Endodermal cell (in vitro differentiated cells): ENCODE measurements around the gene SPTB. TPM values are rescaled to one million over a fixed set of nuclear protein-coding genes. Genes with fewer than 3 reads are reported as not detected.
A peak's percentile ranks its signal among the peaks of the same experiment; 100 is the strongest.

ENCODE experiments used
- DNase-seq: peaks from one replicate; pipeline ENCODE4 v3.0.0-alpha.2; 2017
- H3K27ac ChIP-seq: 2 replicates; pipeline ENCODE4 v1.5.1; 2013; ENCODE audit warnings: mild to moderate bottlenecking, low read depth, low read length, moderate library complexity
- H3K27me3 ChIP-seq: 2 replicates; pipeline ENCODE4 v1.6.1; 2013; ENCODE audit warnings: mild to moderate bottlenecking, low read length, moderate library complexity; ENCODE audit not compliant: insufficient read depth, control insufficient read depth, poor library complexity, severe bottlenecking
- H3K36me3 ChIP-seq: 2 replicates; pipeline ENCODE4 v1.7.0; 2013; ENCODE audit warnings: mild to moderate bottlenecking, low read length, moderate library complexity; ENCODE audit not compliant: control insufficient read depth, insufficient read depth
- H3K4me1 ChIP-seq: one replicate; pipeline ENCODE4 v1.7.0; 2013; ENCODE audit warnings: low read length; ENCODE audit not compliant: control insufficient read depth, insufficient read depth
- H3K4me3 ChIP-seq: 2 replicates; pipeline ENCODE4 v1.5.1; 2013; ENCODE audit warnings: mild to moderate bottlenecking, low read length, moderate library complexity
- H3K9ac ChIP-seq: 2 replicates; pipeline ENCODE4 v1.6.1; 2013; ENCODE audit warnings: mild to moderate bottlenecking, low read length, moderate library complexity; ENCODE audit not compliant: poor library complexity, severe bottlenecking; ENCODE audit errors: extremely low read depth
- H3K9me3 ChIP-seq: 2 replicates; pipeline ENCODE4 v1.6.1; 2013; ENCODE audit warnings: mild to moderate bottlenecking, low read length, moderate library complexity; ENCODE audit not compliant: control insufficient read depth
- H3K27ac Mint-ChIP-seq: 2 replicates; pipeline ENCODE4 v1.8.0; 2020; ENCODE audit warnings: mixed read lengths
- H3K27me3 Mint-ChIP-seq: 2 replicates; pipeline ENCODE4 v1.8.0; 2021; ENCODE audit warnings: mild to moderate bottlenecking, mixed read lengths; ENCODE audit not compliant: insufficient read depth
- H3K36me3 Mint-ChIP-seq: 2 replicates; pipeline ENCODE4 v1.8.0; 2020; ENCODE audit warnings: low read depth, mixed read lengths
- H3K4me1 Mint-ChIP-seq: 2 replicates; pipeline ENCODE4 v1.8.0; 2020; ENCODE audit warnings: mixed read lengths
- H3K4me3 Mint-ChIP-seq: 2 replicates; pipeline ENCODE4 v1.8.0; 2020; ENCODE audit warnings: mild to moderate bottlenecking, moderate library complexity, mixed read lengths
- H3K9me3 Mint-ChIP-seq: 2 replicates; pipeline ENCODE4 v1.8.0; 2020; ENCODE audit warnings: mild to moderate bottlenecking, mixed read lengths
- WGBS, 2 experiments: methylation state at CpG; one replicate each; pipeline versions ENCODE4 v1.1.5 to v1.1.7; 2013; ENCODE audit warnings: missing lambda C conversion rate in 2 of 2, mixed read lengths in 1 of 2; ENCODE audit not compliant: insufficient coverage in 1 of 2, insufficient read length in 1 of 2; 5-methylcytosine and 5-hydroxymethylcytosine counted together
- total RNA-seq, 2 donors: library from RNA; stranded (reverse); fragmentation: NEBNext Ultra II Directional in 1 of 2; extraction: Animal tissue kit (Norgen Biotek cat#: 25700) in 1 of 2; gene quantifications; 2 replicates in 1 of 2; 3 replicates in 1 of 2; pipeline ENCODE4 v1.2.1, GENCODE V29; 2021
- TF ChIP-seq, protein P1 (sequence below): fragments of 200-600 bp; sonication (generic); conservative IDR thresholded peaks from 2 replicates; pipeline ENCODE4 v1.5.0; 2021; ENCODE audit warnings: antibody characterized with exemption, mild to moderate bottlenecking

The SPTB gene
- total RNA-seq, 2 donors from 2014 or later, result 0.77 to 1.4 TPM

DNA sequence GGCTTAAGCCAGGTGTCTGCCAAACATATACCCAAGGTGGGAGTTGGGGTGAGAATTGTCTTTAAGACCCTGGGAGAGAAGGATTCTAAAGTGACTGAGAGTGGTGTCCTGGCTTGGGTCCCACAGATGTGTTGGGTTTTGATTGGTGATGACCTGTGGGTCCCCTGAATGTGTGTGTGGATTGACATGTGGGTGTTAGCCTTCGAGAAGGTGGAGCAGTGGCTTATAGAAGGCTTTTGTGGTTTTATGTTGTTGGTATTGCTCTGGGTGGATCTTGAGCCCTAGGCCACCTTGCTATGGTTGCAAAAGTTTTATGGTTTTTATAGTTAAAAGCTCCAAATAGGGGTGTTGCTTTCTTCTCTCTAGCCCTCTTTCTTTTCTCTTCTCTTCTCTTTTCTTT is 145.8 kb downstream of the SPTB start:
- Histone ChIP-seq H3K4me1 (peaks cover 8% of the 10 kb centered on the region), H3K27ac (no peak overlapping the region), H3K9me3 (no peaks in the 10 kb centered on the region), H3K36me3 (peaks cover 23% of the 10 kb centered on the region), H3K4me3 (no peak overlapping the region), H3K27me3 (no peaks in the 10 kb centered on the region), H3K9ac (no peak overlapping the region)
- peak; percentile 17 for DNase-seq
- H3K27ac Mint-ChIP-seq, result no peak overlapping the region
- H3K36me3 Mint-ChIP-seq, result peaks cover 24% of the 10 kb centered on the region
- H3K9me3 Mint-ChIP-seq, result no peaks in the 10 kb centered on the region
- no peaks in the 10 kb centered on the region for H3K27me3 Mint-ChIP-seq
- no peak overlapping the region for H3K4me3 Mint-ChIP-seq
- 47% methylated on average over 1 of the region's 1 CpG; no CpG with 5 or more reads in 1 of the 2 experiments for WGBS, 2 experiments
- TF ChIP-seq, protein P1, sequence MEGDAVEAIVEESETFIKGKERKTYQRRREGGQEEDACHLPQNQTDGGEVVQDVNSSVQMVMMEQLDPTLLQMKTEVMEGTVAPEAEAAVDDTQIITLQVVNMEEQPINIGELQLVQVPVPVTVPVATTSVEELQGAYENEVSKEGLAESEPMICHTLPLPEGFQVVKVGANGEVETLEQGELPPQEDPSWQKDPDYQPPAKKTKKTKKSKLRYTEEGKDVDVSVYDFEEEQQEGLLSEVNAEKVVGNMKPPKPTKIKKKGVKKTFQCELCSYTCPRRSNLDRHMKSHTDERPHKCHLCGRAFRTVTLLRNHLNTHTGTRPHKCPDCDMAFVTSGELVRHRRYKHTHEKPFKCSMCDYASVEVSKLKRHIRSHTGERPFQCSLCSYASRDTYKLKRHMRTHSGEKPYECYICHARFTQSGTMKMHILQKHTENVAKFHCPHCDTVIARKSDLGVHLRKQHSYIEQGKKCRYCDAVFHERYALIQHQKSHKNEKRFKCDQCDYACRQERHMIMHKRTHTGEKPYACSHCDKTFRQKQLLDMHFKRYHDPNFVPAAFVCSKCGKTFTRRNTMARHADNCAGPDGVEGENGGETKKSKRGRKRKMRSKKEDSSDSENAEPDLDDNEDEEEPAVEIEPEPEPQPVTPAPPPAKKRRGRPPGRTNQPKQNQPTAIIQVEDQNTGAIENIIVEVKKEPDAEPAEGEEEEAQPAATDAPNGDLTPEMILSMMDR, result no peak
- H3K4me1 Mint-ChIP-seq, result no peaks in the 10 kb centered on the region

DNA sequence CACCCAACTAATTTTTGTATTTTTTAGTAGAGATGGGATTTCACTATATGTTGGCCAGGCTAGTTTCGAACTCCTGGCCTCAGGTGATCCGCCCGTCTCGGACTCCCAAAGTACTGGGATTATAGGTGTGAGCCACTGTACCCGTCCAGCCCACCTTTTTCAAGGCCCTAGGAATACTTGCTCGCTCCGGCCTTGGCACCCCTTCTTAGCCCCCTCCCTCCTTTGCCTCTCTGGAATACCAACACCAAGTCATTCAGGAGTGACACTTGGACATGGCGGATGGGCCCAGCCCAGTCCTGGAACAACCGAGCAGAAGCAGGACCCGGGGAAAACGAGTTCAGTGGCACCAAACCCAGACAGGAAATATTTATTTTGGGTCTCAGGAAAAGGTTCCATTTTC is 146.4 kb downstream of the SPTB start:
- no peak overlapping the region for H3K9ac ChIP-seq
- no peaks in the 10 kb centered on the region for H3K9me3 Mint-ChIP-seq
- H3K27ac ChIP-seq, result no peak overlapping the region
- 90 to 93% methylated on average over 9 to 11 of the region's 11 CpGs for WGBS, 2 experiments
- no peaks in the 10 kb centered on the region for H3K27me3 Mint-ChIP-seq
- H3K36me3 ChIP-seq, result peaks cover 29% of the 10 kb centered on the region
- no peaks in the 10 kb centered on the region for H3K27me3 ChIP-seq
- H3K27ac Mint-ChIP-seq, result no peak overlapping the region
- peaks cover 30% of the 10 kb centered on the region for H3K36me3 Mint-ChIP-seq
- H3K4me3 Mint-ChIP-seq, result no peak overlapping the region
- H3K4me3 ChIP-seq, result no peak overlapping the region
- H3K4me1 Mint-ChIP-seq, result no peaks in the 10 kb centered on the region
- peak; percentile 30 for DNase-seq
- H3K4me1 ChIP-seq, result peaks cover 8% of the 10 kb centered on the region
- TF ChIP-seq, protein P1, result no peak
- no peaks in the 10 kb centered on the region for H3K9me3 ChIP-seq

DNA sequence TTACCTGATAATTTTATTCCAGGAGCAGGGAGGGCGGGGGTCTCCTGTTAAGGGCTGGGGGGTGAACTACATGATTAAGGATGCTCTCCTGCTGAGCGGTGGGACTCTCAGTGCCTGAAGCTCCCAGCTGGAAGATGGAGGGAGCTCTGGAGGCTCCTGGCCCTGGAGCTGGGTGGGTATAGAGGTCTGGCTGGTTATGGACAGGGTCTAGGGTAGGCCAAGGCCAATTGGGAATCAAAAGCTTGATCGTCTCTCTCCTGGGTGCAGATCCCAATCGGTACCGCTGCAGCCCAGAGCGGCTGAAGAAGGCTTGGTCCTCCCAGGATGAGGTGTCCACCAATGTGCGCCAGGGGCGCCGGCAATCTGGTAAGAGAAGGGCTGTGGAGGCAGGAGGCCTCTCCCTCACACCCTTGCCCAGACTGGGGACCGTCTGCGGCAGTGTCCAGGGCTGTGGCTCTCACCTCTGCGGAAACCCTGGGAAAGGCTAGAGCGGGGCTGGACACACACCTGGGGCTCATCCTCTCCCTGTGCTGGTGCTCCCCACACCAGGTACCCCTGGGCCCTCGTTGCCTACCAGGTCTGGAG is 147.1 kb downstream of the SPTB start:
- Mint-ChIP-seq H3K27ac (no peak overlapping the region), H3K4me1 (no peaks in the 10 kb centered on the region), H3K4me3 (no peak overlapping the region), H3K27me3 (no peaks in the 10 kb centered on the region), H3K36me3 (peaks cover 34% of the 10 kb centered on the region), H3K9me3 (no peaks in the 10 kb centered on the region)
- Histone ChIP-seq H3K9me3 (no peaks in the 10 kb centered on the region), H3K27ac (no peak overlapping the region), H3K36me3 (peaks cover 34% of the 10 kb centered on the region), H3K9ac (no peak overlapping the region), H3K4me3 (no peak overlapping the region), H3K27me3 (no peaks in the 10 kb centered on the region), H3K4me1 (peaks cover 8% of the 10 kb centered on the region)
- peak; percentile 36 for DNase-seq
- TF ChIP-seq, protein P1, result no peak
- WGBS, 2 experiments, result 90 to 97% methylated on average over 6 to 14 of the region's 14 CpGs
